ENCODE data around the gene AHCTF1.

The AHCTF1 gene

DNA sequence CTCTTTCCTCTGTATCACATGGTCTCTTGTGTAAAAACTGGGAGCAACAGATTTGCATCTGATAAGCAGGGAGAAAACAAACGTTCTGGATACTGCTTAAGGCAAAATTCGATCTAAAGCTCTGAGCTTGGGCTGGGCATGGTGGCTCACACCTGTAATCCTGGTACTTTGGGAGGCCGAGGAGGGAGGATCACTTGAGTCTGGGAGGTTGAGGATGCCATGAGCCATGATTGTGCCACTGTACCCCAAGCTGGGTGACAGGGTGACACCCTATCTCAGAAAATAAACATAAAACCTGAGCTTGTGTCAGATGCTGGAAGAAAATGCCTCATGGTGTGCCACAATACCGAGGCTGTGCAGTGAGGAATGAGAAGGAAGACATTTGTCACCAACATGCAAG lies 133.6 kb downstream of the AHCTF1 start:
- no peak for DNase-seq

DNA sequence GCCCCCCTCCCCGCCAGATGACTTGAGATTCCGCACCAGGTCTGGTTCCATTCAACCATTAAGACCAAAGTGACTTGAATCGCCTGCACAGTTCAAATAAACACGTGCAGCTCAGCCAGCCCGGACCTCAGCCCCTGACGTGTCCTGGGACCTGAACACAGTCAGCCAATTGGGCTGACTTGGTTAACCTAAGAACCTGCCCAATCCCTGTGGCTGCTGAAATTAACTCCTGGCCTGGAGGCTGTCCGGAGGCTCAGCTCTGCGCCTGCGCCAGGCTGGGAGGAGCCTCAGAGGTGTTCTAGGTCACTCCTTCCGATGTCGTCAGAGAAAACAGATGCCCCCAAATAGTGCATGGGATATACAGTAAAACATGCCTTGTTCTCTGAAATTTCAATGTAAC lies 134.2 kb downstream of the AHCTF1 start:
- DNase-seq = no peak

DNA sequence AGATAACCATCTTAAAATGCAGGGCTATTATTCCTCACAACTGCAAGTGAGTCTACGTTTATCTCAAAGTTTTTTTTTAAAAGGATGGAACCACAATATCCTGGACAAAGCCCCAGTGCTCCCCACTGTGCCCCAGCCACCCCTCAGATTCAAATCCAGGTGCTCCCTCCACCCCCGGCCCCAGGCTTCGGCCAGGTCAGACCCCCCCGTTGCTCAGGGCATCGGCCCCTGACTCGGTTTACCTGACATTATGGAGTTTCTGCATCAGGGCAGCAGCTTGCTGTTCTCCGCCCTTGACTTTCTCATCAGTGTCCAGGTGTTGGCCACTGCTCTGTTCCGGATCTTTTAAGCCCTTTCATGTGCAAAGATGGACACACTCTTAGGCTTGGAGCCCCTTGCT lies 134.6 kb downstream of the AHCTF1 start:
- no peak for DNase-seq

DNA sequence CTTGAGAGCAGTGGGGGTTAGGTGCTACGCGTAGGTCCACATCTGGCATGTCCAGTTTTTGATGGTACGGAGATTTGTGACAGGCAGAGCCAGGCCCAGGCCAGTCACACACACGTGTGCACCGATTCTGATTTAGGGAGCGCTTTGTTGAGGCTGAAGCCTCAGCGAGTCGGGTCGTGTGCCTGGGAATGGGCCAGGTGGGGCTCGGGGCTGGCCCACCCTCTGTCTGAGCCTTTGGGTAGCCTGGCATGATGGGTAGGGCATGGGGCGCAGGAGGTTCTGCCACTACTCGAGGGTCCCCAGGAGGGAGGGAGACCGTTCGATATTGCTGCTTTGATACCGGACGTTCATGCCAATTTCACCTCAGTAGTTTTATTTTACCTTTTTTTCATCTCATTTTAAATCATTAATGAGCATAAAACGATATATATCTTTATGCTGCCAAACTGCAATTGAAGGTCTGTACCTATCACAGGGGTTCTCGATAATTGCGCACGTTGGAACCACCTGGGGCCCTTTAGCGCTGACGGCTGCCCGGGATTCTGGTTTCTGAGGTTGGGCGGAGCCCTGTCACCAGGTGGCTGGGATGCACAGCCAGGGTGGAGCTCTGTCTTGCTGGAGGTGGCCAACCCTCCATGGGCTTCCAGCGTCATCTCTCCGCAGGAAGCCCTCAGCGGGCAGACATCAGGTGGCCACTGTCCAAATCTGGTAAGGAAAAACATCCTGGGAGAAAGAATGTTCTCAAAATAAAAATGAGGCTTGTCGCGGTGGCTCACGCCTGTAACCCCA lies 135.6 kb downstream of the AHCTF1 start:
- DNase-seq = no peak

DNA sequence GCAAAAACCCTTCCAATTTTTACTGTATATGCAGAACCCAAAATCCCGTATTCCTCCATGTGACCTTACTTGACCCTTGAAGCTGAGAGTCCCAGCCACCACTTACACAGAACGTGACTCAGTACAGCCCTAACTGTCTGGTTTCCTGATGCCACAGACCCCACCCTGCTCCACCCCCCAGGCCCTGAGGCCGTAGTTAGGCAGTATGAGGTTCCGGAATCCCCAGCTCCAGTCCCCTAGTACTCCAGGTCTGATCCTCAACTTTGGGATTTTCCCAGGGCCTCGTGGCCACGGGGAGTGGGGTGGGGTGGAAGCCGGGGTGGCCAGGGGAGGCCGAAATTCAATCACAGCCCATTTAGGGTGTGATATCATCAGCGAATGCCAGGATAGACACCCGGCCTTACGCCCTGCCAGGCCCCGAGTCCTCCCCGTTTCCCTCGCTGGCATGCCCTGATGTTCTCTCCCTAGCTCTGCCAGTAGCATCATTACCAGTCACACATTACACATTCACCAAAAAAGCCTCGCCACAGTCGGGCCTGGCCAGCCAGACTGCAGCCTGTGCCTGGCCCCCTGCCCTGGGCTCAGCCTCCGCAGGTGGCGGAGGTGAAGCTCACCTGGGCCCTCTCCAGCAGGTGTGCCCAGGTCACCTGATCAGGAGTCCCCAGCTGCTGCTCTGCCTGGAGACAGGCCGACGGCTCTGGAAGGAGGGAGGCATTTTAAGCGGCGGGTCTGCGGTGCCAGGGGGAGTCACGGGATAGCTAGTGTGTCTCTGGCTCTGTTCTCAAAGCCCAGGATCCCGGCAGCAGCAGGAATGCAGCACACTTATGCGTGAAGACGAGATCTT lies 136.7 kb downstream of the AHCTF1 start:
- DNase-seq = no peak

DNA sequence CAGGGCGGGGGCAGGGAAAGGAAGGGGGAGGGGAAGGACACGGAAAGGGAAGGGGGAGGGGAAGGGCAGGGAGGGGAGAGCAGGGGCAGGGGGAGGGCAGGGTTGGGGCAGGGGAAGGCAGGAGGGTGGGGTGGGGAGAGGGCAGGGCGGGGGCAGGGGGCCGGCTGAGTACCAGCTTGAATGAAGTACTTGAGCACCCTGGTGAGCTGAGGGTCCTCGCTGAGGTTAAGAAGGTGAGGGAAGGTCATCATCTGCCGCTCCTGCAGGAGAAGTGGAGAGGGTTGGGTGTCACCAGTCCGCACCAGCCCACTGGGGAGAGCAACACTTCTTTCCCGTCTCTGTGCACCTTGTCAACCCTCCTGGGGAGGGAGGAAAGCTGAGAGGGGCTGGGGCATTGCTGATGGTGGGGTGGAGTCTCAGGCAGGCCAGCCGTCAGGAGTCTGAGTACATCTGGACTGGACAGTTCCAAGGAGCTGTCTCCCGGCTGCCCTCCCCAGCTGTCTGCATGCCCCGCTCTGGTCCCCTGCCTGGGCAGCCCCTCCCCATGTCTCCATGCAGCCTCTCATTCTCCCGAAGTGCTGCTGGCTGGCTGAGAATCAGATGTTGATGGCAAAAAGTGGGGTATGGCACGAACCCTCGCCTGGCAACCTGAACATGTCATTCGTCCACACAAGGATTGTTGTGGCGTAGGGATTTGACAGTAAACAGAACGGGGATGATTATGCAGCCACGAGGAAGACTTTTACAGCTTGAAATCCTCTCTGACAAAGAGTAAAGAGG lies 137.5 kb downstream of the AHCTF1 start:
- DNase-seq = no peak

DNA sequence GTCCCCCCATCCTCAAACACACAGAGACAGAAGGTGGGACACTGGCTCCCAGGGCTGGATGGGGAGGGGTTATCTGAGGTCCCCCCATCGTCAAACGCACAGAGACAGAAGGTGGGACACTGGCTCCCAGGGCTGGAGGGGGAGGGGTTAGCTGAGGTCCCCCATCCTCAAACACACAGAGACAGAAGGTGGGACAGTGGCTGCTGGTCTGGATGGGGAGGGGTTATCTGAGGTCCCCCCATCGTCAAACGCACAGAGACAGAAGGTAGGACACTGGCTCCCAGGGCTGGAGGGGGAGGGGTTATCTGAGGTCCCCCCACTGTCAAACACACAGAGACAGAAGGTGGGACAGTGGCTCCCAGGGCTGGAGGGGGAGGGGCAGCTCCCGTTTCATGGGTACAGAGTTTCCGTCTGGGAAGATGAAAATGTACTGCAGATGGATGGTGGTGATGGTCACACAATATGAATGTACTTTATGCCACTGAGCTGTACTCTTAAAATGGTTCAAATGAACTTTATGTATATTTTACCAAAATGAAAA lies 138.3 kb downstream of the AHCTF1 start:
- DNase-seq = no peak

DNA sequence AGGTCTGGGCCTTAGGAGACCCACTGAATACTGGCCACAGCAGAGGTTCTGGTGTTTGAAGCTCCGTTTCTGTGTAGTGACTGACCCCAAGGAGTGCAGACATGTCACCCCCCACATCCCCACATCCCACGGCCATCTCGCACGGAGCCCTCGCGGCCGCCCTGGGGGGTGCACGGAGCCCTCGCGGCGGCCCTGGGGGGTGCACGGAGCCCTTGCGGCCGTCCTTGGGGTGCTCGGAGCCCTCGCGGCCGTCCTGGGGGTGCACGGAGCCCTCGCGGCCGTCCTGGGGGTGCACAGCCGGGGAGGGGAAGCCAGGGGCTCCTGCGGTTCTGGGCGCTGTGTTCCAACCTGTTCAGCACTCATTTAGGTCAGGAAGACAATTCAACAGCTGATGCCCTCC lies 139.1 kb downstream of the AHCTF1 start:
- DNase-seq = no peak

DNA sequence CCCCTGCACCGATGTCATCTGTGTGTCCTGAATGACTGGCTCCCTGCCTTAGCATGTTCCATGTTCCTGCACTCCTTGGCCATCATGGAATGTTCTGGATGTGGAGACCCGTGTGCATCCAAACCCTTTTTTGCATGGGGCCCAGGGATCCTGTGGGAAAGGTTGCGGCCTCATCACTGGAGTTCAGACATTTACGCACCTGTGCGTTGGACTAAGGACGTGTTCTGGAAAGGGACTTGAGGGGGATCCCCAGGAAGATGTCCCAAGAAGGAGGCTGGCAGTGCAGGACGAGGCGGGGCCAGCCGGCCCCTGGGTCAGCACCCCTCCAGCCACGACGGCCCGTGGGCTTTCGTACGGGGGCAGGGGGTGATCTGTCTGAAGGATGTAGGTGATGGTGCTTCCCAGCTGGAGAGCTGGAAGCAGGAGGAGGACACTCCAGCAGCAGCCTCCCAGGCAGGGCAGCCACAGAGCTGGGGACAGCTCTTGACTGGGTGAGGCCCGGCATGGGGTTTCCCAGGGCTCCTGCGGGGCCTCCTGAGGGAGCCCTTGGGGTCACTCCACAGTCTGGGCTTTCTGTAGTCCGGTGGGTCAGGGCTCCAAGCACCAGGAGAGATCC lies 140.3 kb downstream of the AHCTF1 start:
- DNase-seq = no peak

DNA sequence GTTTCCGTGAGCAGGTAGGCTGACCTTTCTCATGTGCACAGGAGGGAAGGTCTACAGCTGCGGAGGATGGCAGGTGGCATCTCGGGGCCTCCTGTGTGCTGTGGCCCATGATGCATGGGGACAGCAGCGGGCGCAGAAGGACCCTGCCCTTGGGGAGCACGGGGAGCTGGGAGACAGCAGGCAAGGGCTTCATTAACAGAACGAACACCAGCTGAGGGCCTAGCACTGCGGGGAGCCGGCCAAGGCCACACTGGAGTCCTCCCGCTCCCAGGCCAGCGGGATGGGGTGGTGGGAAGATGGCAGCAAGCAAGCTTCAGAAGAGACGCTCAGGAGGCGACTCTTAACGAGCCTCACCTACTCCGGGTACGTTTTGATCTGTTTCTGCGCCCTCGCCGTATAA lies 140.9 kb downstream of the AHCTF1 start:
- DNase-seq = no peak

DNA sequence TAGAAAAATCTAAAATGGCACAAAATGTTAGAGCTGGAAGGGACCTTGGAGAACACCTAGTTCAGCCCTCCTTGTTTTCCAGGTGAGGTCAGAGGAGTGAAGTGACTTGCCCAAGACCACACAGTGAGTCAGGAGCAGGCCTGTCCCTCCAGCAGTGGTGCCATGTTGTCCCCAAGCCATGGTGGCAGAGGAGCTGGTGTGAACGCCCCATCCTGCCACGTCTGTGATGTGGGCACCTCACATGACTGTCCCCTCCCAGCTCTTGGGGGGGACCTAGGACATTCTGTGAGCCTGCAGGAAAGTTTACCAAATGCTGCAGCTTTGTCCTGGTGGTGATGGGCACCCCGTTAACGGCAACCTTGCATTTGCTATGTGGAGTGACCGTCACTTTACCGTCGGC lies 141.4 kb downstream of the AHCTF1 start:
- DNase-seq = no peak

DNA sequence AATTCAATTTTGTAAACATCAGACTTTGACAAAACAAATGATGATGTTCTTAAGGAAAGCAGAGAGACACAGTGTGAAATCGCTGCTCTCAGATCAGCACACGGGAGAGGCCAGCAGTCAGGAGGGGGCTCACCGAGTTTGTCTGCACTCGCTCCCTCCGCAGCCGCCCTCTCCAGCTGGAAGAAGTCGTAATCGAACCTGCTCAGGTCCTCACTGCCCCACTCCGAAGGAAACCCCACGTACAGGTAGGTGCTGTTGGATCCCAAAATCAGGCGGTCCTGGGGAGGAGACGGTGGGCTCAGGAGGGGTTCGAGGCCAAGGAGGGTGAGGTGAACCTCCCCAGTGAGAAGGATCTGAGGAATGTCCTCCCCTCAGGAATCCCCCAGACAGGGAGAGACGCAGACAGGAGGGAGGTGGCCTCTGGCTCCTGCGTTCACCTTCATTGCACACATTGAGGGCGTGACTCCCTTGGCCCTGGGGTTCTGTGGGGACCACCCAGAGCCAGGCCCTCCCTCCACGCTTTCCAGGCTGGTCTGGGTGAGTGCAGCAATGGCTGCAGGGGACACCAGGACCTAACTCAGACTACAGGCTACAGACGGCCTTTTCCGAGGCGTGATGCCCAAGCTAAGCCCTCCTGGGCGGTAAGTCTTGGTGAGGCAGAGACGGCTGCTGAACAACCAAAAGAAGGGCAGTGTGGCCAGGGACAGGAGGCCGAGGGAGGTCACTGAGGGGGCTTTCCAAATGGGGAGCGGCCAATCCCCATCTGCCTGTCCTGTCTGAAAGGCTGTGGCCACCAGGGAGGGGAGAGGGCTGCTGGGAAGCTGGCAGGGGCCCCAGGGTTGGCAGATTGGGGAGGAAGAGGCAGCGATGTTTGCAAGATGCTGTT lies 142.1 kb downstream of the AHCTF1 start:
- DNase-seq = no peak
